IMR-90 (cell line): Measurements from ENCODE around the gene VAMP5. TPM values are rescaled to one million over a fixed set of nuclear protein-coding genes. Genes with fewer than 3 reads are reported as not detected.

Experiments
- ATAC-seq: fragments of 200-7000 bp; cut with Tn5 transposase; 2 replicates; pipeline ENCODE4 v1.9.1; 2020; ENCODE audit warnings: low read depth, mild to moderate bottlenecking, moderate library complexity
- BruUV-seq: library from RNA; stranded (reverse); fragments of 400-500 nt; replicated peaks from 2 replicates; lab custom pipeline; 2021; lab: Mats Ljungman, UMichigan
- CTCF ChIA-PET: fragments of 300-600 bp; formaldehyde crosslinking; extraction: SDS; loops from one replicate; lab custom pipeline; 2021; ENCODE audit warnings: antibody characterized with exemption; lab: Yijun Ruan, JAX
- POLR2A ChIA-PET: fragments of 300-600 bp; sonication (Branson Sonifier 250); formaldehyde crosslinking; loops from one replicate; lab custom pipeline; 2022; ENCODE audit warnings: antibody characterized with exemption; ENCODE audit not compliant: unreplicated experiment; lab: Charles Lee
- DNase-seq: peaks from one replicate; pipeline ENCODE4 v3.0.0; 2013
- H2AFZ ChIP-seq: replicated peaks from 2 replicates; pipeline ENCODE3; 2013; ENCODE audit warnings: low read length, mild to moderate bottlenecking; ENCODE audit not compliant: poor library complexity
- H2AK5ac ChIP-seq: 2 replicates; pipeline ENCODE4 v1.6.1; 2013; ENCODE audit warnings: low read depth, low read length, inconsistent platforms
- H2AK9ac ChIP-seq: replicated peaks from 2 replicates; pipeline ENCODE3; 2013; ENCODE audit warnings: mild to moderate bottlenecking, low read depth, low read length, moderate library complexity; ENCODE audit not compliant: poor library complexity
- H2BK120ac ChIP-seq: 2 replicates; pipeline ENCODE4 v1.6.1; 2013; ENCODE audit warnings: low read depth, low read length, inconsistent platforms
- H2BK15ac ChIP-seq: 3 replicates; pipeline ENCODE4 v1.6.1; 2013; ENCODE audit warnings: low read depth, low read length, inconsistent platforms
- H2BK20ac ChIP-seq: 2 replicates; pipeline ENCODE4 v1.6.1; 2013; ENCODE audit warnings: low read depth, mild to moderate bottlenecking, inconsistent platforms, low read length, moderate library complexity
- H2BK5ac ChIP-seq: 2 replicates; pipeline ENCODE4 v1.6.1; 2013; ENCODE audit warnings: mild to moderate bottlenecking, low read depth, low read length, inconsistent platforms; ENCODE audit not compliant: poor library complexity, severe bottlenecking
- H3K14ac ChIP-seq: replicated peaks from 2 replicates; pipeline ENCODE4 v1.6.1; 2013; ENCODE audit warnings: low read depth, low read length, inconsistent platforms
- H3K18ac ChIP-seq: 2 replicates; pipeline ENCODE4 v1.6.1; 2013; ENCODE audit warnings: low read depth, low read length, control low read depth
- H3K23ac ChIP-seq: 2 replicates; pipeline ENCODE4 v1.6.1; 2013; ENCODE audit warnings: low read depth, low read length, inconsistent platforms
- H3K27ac ChIP-seq: 2 replicates; pipeline ENCODE4 v1.5.1; 2013; ENCODE audit warnings: mild to moderate bottlenecking, control low read depth, low read length; ENCODE audit not compliant: insufficient read depth
- H3K27me3 ChIP-seq: 2 replicates; pipeline ENCODE4 v1.6.1; 2013; ENCODE audit warnings: low read length; ENCODE audit not compliant: control insufficient read depth, insufficient read depth
- H3K36me3 ChIP-seq: 2 replicates; pipeline ENCODE4 v1.6.1; 2013; ENCODE audit warnings: low read length, mixed read lengths; ENCODE audit not compliant: control insufficient read depth, insufficient read depth
- H3K4ac ChIP-seq: 2 replicates; pipeline ENCODE4 v1.6.1; 2013; ENCODE audit warnings: low read depth, low read length, inconsistent platforms
- H3K4me1 ChIP-seq: 2 replicates; pipeline ENCODE4 v1.6.1; 2013; ENCODE audit warnings: low read length, mixed read lengths; ENCODE audit not compliant: control insufficient read depth, insufficient read depth
- H3K4me2 ChIP-seq: 2 replicates; pipeline ENCODE4 v1.6.1; 2013; ENCODE audit warnings: low read depth, mild to moderate bottlenecking, control low read depth, low read length, moderate library complexity
- H3K4me3 ChIP-seq: 2 replicates; pipeline ENCODE4 v1.5.1; 2013; ENCODE audit warnings: low read depth, mild to moderate bottlenecking, control low read depth, low read length, moderate library complexity; ENCODE audit not compliant: insufficient read depth
- H3K56ac ChIP-seq: 2 replicates; pipeline ENCODE4 v1.6.1; 2013; ENCODE audit warnings: low read length, inconsistent platforms; ENCODE audit not compliant: insufficient read depth; ENCODE audit errors: extremely low read depth
- H3K79me1 ChIP-seq, 2 experiments: 2 replicates each; pipeline ENCODE4 v1.6.1; 2013; ENCODE audit warnings: low read length in 2 of 2, inconsistent platforms in 1 of 2, low read depth in 1 of 2
- H3K9ac ChIP-seq: 2 replicates; pipeline ENCODE4 v1.6.1; 2013; ENCODE audit warnings: low read depth, low read length, control low read depth
- H3K9me1 ChIP-seq: 2 replicates; pipeline ENCODE4 v1.6.1; 2013; ENCODE audit warnings: low read length, inconsistent platforms; ENCODE audit not compliant: insufficient read depth
- H3K9me3 ChIP-seq: 2 replicates; pipeline ENCODE4 v1.6.1; 2013; ENCODE audit warnings: low read length; ENCODE audit not compliant: control insufficient read depth, insufficient read depth
- H4K20me1 ChIP-seq: 2 replicates; pipeline ENCODE4 v1.6.1; 2013; ENCODE audit warnings: low read length, inconsistent platforms; ENCODE audit not compliant: insufficient read depth
- H4K5ac ChIP-seq: 2 replicates; pipeline ENCODE4 v1.6.1; 2013; ENCODE audit warnings: mild to moderate bottlenecking, low read depth, low read length, control low read depth
- H4K8ac ChIP-seq, 2 experiments: 2 replicates each; pipeline ENCODE4 v1.6.1; 2013; ENCODE audit warnings: low read depth in 2 of 2, low read length in 2 of 2, control low read depth in 1 of 2, inconsistent platforms in 1 of 2
- H4K91ac ChIP-seq: 2 replicates; pipeline ENCODE4 v1.6.1; 2013; ENCODE audit warnings: low read depth, low read length, inconsistent platforms; ENCODE audit not compliant: insufficient read depth
- CHD1 ChIP-seq: IDR thresholded peaks from 2 replicates; pipeline ENCODE4 v1.6.1; 2012; ENCODE audit warnings: low read depth, low read length, improper control_type of control experiment
- ELK1 ChIP-seq: fragments of 150-350 bp; IDR thresholded peaks from 2 replicates; pipeline ENCODE4 v1.6.1; 2016; ENCODE audit warnings: low read depth, mild to moderate bottlenecking, low read length, moderate library complexity, borderline replicate concordance
- FOS ChIP-seq: fragments of 150-350 bp; IDR thresholded peaks from 2 replicates; pipeline ENCODE4 v1.6.1; 2016; ENCODE audit warnings: low read depth, low read length
- MAFK ChIP-seq: IDR thresholded peaks from 2 replicates; pipeline ENCODE4 v1.6.1; 2012; ENCODE audit warnings: low read depth, low read length, improper control_type of control experiment
- MXI1 ChIP-seq: IDR thresholded peaks from 2 replicates; pipeline ENCODE4 v1.6.1; 2012; ENCODE audit warnings: low read depth, mild to moderate bottlenecking, low read length, moderate library complexity, borderline replicate concordance
- POLR2A ChIP-seq: IDR thresholded peaks from 2 replicates; pipeline ENCODE4 v1.6.1; 2012; ENCODE audit warnings: mild to moderate bottlenecking, low read depth, low read length
- RAD21 ChIP-seq: IDR thresholded peaks from 2 replicates; pipeline ENCODE4 v1.6.1; 2012; ENCODE audit warnings: low read length, improper control_type of control experiment
- RFX5 ChIP-seq: IDR thresholded peaks from 2 replicates; pipeline ENCODE4 v1.8.0; 2012; ENCODE audit warnings: low read depth, mild to moderate bottlenecking, low read length, moderate library complexity
- SMC3 ChIP-seq: fragments of 150-350 bp; IDR thresholded peaks from 2 replicates; pipeline ENCODE4 v1.6.1; 2016; ENCODE audit warnings: low read depth, mild to moderate bottlenecking, antibody characterized with exemption, low read length, moderate library complexity
- WGBS, 2 experiments: methylation state at CpG; one replicate each; pipeline versions ENCODE4 v1.1.5 to v1.1.7; 2013; ENCODE audit warnings: missing lambda C conversion rate in 2 of 2; ENCODE audit not compliant: insufficient read length in 1 of 2; ENCODE audit errors: extremely low coverage in 2 of 2; 5-methylcytosine and 5-hydroxymethylcytosine counted together
- dilution Hi-C: fragments of 300-500 bp; cut with HindIII; formaldehyde crosslinking; loops from one replicate; pipeline ENCODE4 v1.14.3; 2018; ENCODE audit warnings: low sequenced_read_pairs; ENCODE audit not compliant: unreplicated experiment
- in situ Hi-C: fragments of 300-500 bp; cut with MboI; formaldehyde crosslinking; loops from 3 replicates; pipeline ENCODE4 v1.14.3; 2019; ENCODE audit warnings: low sequenced_read_pairs, inconsistent platforms, mixed read lengths
- intact Hi-C: fragments of 100-400 bp; cut with micrococcal nuclease; formaldehyde crosslinking; loops from 2 replicates; pipeline ENCODE4 v1.10.0; 2022
- polyA plus RNA-seq, 3 experiments: library from polyadenylated mRNA; depleted of rRNA; stranded (reverse); fragments of >200 nt; gene quantifications; 2 replicates each; pipeline ENCODE4 v1.2.3, GENCODE V29; 2012; ENCODE audit warnings: low replicate concordance in 1 of 3
- total RNA-seq: library from RNA; depleted of rRNA; stranded (reverse); fragments of >200 nt; gene quantifications from 2 replicates; pipeline ENCODE4 v1.2.3, GENCODE V29; 2012

The VAMP5 gene
- total and polyA plus RNA-seq, 2 of the 4 experiments (the other 2 are of a cell fraction): 13.8 to 103 TPM

- no peak overlapping the region for H3K23ac ChIP-seq
- no peak overlapping the region for H2AFZ ChIP-seq
- H3K56ac ChIP-seq: no peak overlapping the region
- ATAC-seq (no peak), DNase-seq (no peak)
- POLR2A ChIA-PET: no interaction called here
- H3K4me2 ChIP-seq: no peak overlapping the region
- H3K27ac ChIP-seq: no peak overlapping the region
- WGBS, 2 experiments: 100% methylated on average over 1 of the region's 4 CpGs; no CpG with 5 or more reads in 1 of the 2 experiments
- H3K4ac ChIP-seq: no peak overlapping the region
- no peak overlapping the region for H2BK20ac ChIP-seq
- no peaks in the 10 kb centered on the region for H4K20me1 ChIP-seq
- H4K91ac ChIP-seq: no peak overlapping the region
- no peaks in the 10 kb centered on the region for H3K4me1 ChIP-seq
- dilution Hi-C loops: no loop called here
- no peaks in the 10 kb centered on the region for H3K36me3 ChIP-seq
- no peak overlapping the region for H2BK120ac ChIP-seq
- H3K27me3 ChIP-seq: peaks cover 7% of the 10 kb centered on the region
- no peak overlapping the region for H2AK9ac ChIP-seq
- in situ Hi-C loops: no loop called here
- H3K9me1 ChIP-seq: no peaks in the 10 kb centered on the region
- H3K79me1 ChIP-seq: peaks cover 0 to 5% of the 10 kb centered on the region in 2 experiments; a peak in 1 of 4 replicates
- no peaks in the 10 kb centered on the region for H3K9me3 ChIP-seq
- no peak for TF ChIP-seq MAFK
- no peak for TF ChIP-seq RFX5
- TF ChIP-seq FOS: no peak
- TF ChIP-seq SMC3: no peak
- no peak for TF ChIP-seq CHD1
- no peak for TF ChIP-seq POLR2A
- no peak for TF ChIP-seq RAD21
- no peak for TF ChIP-seq ELK1
- no peak for TF ChIP-seq MXI1
- H3K14ac ChIP-seq: no peak overlapping the region
- H2BK5ac ChIP-seq: no peak overlapping the region
- no peak overlapping the region for H4K5ac ChIP-seq
- H4K8ac ChIP-seq: no peak overlapping the region
- no peak overlapping the region for H3K4me3 ChIP-seq
- no peak overlapping the region for H2BK15ac ChIP-seq
- intact Hi-C loops: no loop called here
- no peak overlapping the region for H2AK5ac ChIP-seq
- no peak overlapping the region for H3K9ac ChIP-seq
- CTCF ChIA-PET: no interaction called here
- no TSS peak for BruUV-seq
- H3K18ac ChIP-seq: no peak overlapping the region
Observed at GRCh38 chr2:85566265-85566664, 18.0 kb upstream of the VAMP5 start.
